BLaER1 (cell line): Measurements from ENCODE around the gene LDAF1.
"Not testable (repeated sequence)": the region's sequence is repeated elsewhere in the genome, so short reads cannot be mapped to it uniquely, and the experiment has no call there.

Experiments
- H3K27ac ChIP-seq: shearing (Covaris generic); formaldehyde crosslinking; 2 replicates; pipeline ENCODE4 v1.8.1; 2022
- H3K27me3 ChIP-seq: shearing (Covaris generic); formaldehyde crosslinking; 2 replicates; pipeline ENCODE4 v1.8.1; 2022
- H3K36me3 ChIP-seq: shearing (Covaris generic); formaldehyde crosslinking; 2 replicates; pipeline ENCODE4 v1.8.1; 2022
- H3K4me1 ChIP-seq: shearing (Covaris generic); formaldehyde crosslinking; 2 replicates; pipeline ENCODE4 v1.8.1; 2022
- H3K4me2 ChIP-seq: shearing (Covaris generic); formaldehyde crosslinking; 2 replicates; pipeline ENCODE4 v1.8.1; 2022
- H3K4me3 ChIP-seq: shearing (Covaris generic); formaldehyde crosslinking; 2 replicates; pipeline ENCODE4 v1.8.1; 2022
- H3K9ac ChIP-seq: shearing (Covaris generic); formaldehyde crosslinking; 2 replicates; pipeline ENCODE4 v1.8.1; 2022
- H3K9me3 ChIP-seq: shearing (Covaris generic); formaldehyde crosslinking; 2 replicates; pipeline ENCODE4 v1.8.1; 2022
- H4K20me1 ChIP-seq: shearing (Covaris generic); formaldehyde crosslinking; 2 replicates; pipeline ENCODE4 v1.8.1; 2022
- Cebpa-rat ChIP-seq: shearing (Covaris generic); IDR thresholded peaks from 2 replicates; pipeline ENCODE4 v1.8.1; 2022

LDAF1 gene

DNA sequence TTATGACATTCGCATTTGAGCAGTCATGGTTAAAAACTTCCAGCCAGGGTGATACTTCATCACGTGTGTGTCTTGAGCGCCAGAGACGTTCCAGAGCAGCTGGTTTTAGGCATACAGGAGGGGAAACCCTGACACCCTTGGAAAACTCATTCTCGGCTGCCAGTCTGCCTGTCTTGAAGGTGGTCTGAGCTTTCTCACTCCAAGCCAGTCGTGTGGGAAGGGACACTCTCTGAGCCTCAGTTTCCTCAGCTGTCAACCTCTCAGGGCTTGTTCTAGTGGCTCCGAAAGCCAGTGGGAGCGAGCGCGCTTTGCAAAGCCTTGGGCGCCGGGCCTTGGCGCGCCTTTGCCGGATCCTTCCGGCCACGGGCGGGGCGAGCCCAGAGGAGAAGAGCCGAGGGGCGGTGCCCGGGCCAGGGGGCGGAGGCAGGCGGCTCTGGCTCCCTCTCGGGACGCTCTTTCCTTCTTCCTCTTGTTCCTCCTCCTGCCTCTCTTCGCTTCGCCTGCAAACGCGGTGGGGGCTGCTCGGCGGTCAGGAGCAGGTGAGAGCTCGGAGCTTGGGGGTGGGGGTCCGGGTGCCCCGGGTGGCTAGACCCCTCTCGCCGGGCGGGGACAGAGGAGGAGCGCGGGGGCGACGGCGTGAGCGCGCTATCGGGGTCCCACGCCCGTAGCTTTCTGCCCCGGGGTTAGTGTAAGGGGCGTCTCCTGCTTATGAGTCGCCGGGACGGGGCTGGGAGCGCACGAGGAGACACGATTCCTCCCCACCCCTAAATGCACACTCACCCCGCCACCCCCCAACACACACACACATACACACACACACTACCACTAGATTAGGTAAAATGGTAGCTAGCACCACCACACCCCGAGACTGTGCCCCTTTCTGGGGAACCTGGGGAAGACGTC is at the start of gene LDAF1:
Gene LDAF1 (plus strand): TSS at position 467 of the 903 bp plus-strand sequence. CDS start 2,509 bp downstream, outside the sequence.
- TF ChIP-seq Cebpa-rat = no peak
- Histone ChIP-seq H3K4me3 (peak within 1 kb of the TSS; percentile 80), H3K27ac (peak within 1 kb of the TSS; percentile 56; the same call in 1 of the 2 replicates)

DNA sequence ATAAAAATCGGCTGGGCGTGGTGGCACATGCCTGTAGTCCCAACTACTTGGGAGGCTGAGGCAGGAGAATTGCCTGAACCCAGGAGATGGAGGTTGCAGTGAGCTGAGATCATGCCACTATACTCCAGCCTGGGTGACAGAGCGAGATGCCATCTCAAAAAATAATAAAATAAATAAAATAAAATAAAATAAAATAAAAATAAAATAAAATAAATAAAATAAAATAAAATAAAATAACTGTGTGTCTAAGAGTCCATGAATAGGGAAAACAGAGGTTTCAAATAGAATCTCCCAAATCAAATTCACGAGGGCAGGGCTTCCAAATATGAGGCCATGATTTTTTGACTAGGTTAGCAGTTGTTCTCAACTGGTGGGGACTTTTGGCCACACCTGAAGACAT is 42.9 kb upstream of the LDAF1 start:
- H3K27me3 ChIP-seq, H3K27ac ChIP-seq, H4K20me1 ChIP-seq, H3K36me3 ChIP-seq, H3K9ac ChIP-seq: not testable (repeated sequence)
- peak overlapping the region; percentile 49 for H3K4me2 ChIP-seq
- H3K9me3 ChIP-seq = peaks cover 22% of the 10 kb centered on the region
- peaks cover 11% of the 10 kb centered on the region for H3K4me1 ChIP-seq
- peak overlapping the region; percentile 51 for H3K4me3 ChIP-seq

More for the DNA sequence above, at the start of gene LDAF1:
- no peaks in the 10 kb centered on the region for H3K27me3 ChIP-seq
- peak within 1 kb of the TSS; percentile 97 for H3K4me2 ChIP-seq
- peaks cover 23% of the 10 kb centered on the region for H3K36me3 ChIP-seq
- peak within 1 kb of the TSS; percentile 78 for H3K9ac ChIP-seq
- H4K20me1 ChIP-seq = no peaks in the 10 kb centered on the region; the same call in 1 of the 2 replicates
- H3K9me3 ChIP-seq = no peaks in the 10 kb centered on the region
- peaks cover 28% of the 10 kb centered on the region for H3K4me1 ChIP-seq

DNA sequence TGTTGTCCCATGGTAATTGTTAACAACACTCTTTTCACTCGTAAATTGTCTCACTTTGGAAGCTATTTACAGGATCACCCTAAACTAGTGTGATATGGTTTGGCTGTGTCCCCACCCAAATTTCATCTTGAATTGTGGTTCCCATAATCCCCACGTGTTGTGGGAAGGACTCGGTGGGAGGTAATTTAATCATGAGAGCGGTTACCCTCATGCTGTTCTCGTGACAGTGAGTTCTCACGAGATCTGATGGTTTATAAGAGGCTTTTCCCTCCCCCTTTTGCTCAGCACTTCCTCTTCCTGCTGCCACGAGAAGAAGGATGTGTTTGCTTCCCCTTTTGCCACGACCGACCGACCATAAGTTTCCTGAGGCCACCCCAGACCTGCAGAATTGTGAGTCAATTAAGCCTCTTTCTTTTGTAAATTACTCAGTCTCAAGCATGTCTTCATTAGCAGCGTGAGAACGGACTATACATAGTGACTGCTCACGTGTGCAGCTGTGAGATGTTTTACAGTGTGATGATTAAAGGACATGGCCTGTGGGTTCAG is 42.3 kb upstream of the LDAF1 start:
- Histone ChIP-seq H3K27ac (peak overlapping the region; percentile 47; the same call in 1 of the 2 replicates), H3K4me3 (peak overlapping the region; percentile 51)
- no peak for TF ChIP-seq Cebpa-rat

DNA sequence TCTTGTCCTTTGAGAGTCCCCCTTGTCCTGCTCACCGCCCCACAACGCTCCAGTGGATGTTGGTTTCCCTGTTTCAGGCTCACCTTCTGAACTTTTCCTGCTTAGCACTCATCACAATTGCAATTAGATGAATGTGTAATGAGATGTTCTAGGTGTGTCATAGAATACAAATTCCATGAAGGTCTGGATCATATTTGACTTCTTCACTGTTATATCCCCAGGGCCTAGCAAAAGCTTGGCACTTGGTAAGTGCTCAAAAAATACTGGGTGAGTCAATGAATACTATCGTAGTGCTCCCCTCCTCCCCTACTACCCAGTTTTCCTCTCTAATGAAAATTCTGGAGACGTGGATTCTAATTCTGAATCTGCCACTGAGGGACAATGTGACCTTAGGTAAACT is 40.9 kb upstream of the LDAF1 start:
- peaks cover 11% of the 10 kb centered on the region for H3K4me1 ChIP-seq
- no peak overlapping the region for H3K4me2 ChIP-seq
- no peak for TF ChIP-seq Cebpa-rat

More for the DNA sequence above, 42.3 kb upstream of the LDAF1 start:
- Histone ChIP-seq H4K20me1 (no peaks in the 10 kb centered on the region), H3K27me3 (no peaks in the 10 kb centered on the region), H3K36me3 (peaks cover 6% of the 10 kb centered on the region; the same call in 1 of the 2 replicates), H3K4me1 (peaks cover 11% of the 10 kb centered on the region), H3K4me2 (peak overlapping the region; percentile 49), H3K9me3 (peaks cover 22% of the 10 kb centered on the region), H3K9ac (no peak overlapping the region)

DNA sequence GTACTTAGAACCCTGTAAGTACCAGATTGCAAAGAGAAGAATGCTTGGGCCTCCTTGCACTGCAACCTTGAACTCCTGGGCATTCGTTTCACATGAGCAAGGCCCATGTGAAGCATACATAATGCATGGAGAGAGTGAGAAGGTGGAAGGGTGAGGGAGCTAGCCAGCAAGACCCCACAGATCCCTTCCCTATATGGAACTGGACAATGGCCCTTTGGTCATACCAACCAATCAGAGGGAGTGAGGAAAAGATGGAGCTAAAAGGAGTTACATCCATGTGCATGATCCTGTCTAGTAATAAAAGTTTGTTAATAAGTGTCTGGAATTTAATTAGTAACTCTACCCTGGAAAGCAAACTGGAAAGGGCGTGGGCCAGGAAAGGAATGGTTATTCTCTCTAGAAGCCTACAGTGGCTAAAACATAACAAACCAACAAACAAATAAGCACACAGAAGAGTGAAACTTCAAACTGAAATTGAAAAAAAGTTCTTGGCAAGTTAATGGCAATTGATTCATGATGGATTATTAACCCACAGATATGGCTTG is 37.4 kb upstream of the LDAF1 start:
- H3K9me3 ChIP-seq = peaks cover 13% of the 10 kb centered on the region
- TF ChIP-seq Cebpa-rat = no peak
- peaks cover 6% of the 10 kb centered on the region; the same call in 1 of the 2 replicates for H3K36me3 ChIP-seq
- H3K4me2 ChIP-seq = no peak overlapping the region
- H3K9ac ChIP-seq = no peak overlapping the region
- H3K4me3 ChIP-seq = no peak overlapping the region
- H3K4me1 ChIP-seq = peaks cover 7% of the 10 kb centered on the region
- H4K20me1 ChIP-seq = no peaks in the 10 kb centered on the region
- H3K27me3 ChIP-seq = no peaks in the 10 kb centered on the region
- H3K27ac ChIP-seq = no peak overlapping the region

More for the DNA sequence above, 40.9 kb upstream of the LDAF1 start:
- peaks cover 22% of the 10 kb centered on the region for H3K9me3 ChIP-seq
- H3K27me3 ChIP-seq = no peaks in the 10 kb centered on the region
- no peak overlapping the region for H3K4me3 ChIP-seq
- no peaks in the 10 kb centered on the region for H4K20me1 ChIP-seq
- H3K9ac ChIP-seq = no peak overlapping the region
- H3K36me3 ChIP-seq = peaks cover 6% of the 10 kb centered on the region; the same call in 1 of the 2 replicates
- H3K27ac ChIP-seq = no peak overlapping the region

DNA sequence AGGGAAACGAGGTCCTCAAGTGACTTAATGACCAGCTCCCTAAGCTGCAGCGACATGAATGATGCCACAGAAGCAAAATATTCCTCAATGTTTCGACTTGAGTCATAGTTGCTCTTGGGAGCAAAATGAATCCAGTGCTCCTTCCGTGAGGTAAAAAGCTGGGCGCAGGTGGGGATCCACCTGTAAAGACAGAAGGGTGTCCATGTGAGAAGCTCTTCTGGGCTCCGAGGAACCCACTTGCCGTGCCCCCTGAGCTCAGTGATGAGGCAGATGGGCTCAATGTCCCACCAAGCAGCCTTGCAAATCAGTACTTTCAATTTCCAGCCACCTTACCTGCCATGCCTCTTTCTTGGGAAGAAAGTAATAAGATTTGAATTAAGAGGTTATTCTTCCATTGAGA is 33.3 kb upstream of the LDAF1 start:
- H3K36me3 ChIP-seq = peaks cover 6% of the 10 kb centered on the region; the same call in 1 of the 2 replicates
- no peaks in the 10 kb centered on the region for H3K27me3 ChIP-seq
- no peak overlapping the region for H3K27ac ChIP-seq
- no peaks in the 10 kb centered on the region for H3K4me1 ChIP-seq
- no peaks in the 10 kb centered on the region for H3K9me3 ChIP-seq
- no peaks in the 10 kb centered on the region for H4K20me1 ChIP-seq
- no peak overlapping the region for H3K9ac ChIP-seq
- no peak for TF ChIP-seq Cebpa-rat
- H3K4me2 ChIP-seq = no peak overlapping the region
- no peak overlapping the region for H3K4me3 ChIP-seq

DNA sequence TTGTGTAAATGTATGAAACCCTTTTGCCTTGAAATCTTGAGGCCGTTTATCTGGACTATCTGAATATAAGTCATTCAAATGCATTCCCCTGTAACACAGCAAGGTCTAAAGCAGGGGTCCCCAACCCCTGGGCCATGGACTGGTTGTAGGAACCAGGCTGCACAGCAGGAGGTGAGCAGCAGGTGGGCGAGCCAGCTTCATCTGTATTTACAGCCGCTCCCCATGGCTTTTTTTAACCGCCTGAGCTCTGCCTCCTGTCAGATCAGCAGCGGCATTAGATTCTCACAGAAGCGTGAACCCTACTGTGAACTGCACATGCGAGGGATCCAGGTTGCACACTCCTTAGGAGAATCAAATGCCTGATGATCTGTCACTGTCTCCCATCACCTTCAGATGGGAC is 32.0 kb upstream of the LDAF1 start:
- Histone ChIP-seq H3K27ac (no peak overlapping the region), H3K4me1 (no peaks in the 10 kb centered on the region), H3K9me3 (no peaks in the 10 kb centered on the region), H3K36me3 (no peaks in the 10 kb centered on the region), H3K27me3 (no peaks in the 10 kb centered on the region), H3K9ac (no peak overlapping the region), H3K4me3 (no peak overlapping the region), H4K20me1 (no peaks in the 10 kb centered on the region), H3K4me2 (no peak overlapping the region)
- no peak for TF ChIP-seq Cebpa-rat

DNA sequence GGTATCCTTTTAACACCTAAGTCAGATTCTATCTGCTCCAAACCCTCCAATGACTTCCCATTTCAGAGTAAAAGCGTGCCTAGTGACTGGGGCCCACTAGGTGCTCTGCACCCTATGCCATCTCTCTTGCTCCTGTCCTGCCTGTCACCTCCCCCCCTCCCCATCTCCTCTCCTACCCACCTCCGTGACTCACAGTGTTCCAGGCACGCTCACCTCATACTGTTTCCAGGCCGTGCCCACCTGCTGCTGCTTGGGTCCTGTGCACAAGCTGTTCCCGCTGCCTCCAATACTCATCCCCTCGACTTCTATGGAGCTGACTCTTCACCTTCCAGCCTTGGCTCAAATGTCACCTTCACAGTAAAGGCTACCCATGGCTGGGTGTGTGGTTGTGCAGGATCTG is 29.5 kb upstream of the LDAF1 start:
- Histone ChIP-seq H3K4me2 (no peak overlapping the region), H3K9me3 (no peaks in the 10 kb centered on the region), H3K27me3 (no peaks in the 10 kb centered on the region), H3K9ac (no peak overlapping the region), H3K4me3 (no peak overlapping the region), H3K27ac (no peak overlapping the region), H3K36me3 (no peaks in the 10 kb centered on the region), H3K4me1 (no peaks in the 10 kb centered on the region), H4K20me1 (no peaks in the 10 kb centered on the region)
- TF ChIP-seq Cebpa-rat = no peak

DNA sequence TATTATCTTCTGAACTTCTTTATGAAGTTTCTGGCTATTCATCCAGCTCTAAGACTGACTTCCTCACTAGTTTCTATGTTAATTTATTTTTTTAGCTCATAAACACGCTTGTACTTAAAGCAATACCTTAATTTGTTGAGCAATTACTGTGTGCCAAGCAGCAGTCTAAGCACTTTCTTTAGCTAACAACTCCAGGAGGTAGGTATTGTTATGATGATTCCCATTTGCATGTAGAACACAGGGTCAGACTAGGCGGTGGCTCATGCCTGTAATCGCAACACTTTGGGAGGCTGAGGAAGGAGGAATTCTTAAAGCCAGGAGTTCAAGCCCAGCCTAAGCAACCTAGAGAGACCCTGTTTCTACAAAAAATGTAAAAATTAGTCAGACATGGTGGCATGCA is 27.7 kb upstream of the LDAF1 start:
- Histone ChIP-seq H3K9me3 (no peaks in the 10 kb centered on the region), H4K20me1 (no peaks in the 10 kb centered on the region), H3K4me3 (no peak overlapping the region), H3K4me2 (no peak overlapping the region), H3K27me3 (no peaks in the 10 kb centered on the region), H3K4me1 (no peaks in the 10 kb centered on the region), H3K27ac (no peak overlapping the region), H3K9ac (no peak overlapping the region), H3K36me3 (no peaks in the 10 kb centered on the region)
- TF ChIP-seq Cebpa-rat = no peak

DNA sequence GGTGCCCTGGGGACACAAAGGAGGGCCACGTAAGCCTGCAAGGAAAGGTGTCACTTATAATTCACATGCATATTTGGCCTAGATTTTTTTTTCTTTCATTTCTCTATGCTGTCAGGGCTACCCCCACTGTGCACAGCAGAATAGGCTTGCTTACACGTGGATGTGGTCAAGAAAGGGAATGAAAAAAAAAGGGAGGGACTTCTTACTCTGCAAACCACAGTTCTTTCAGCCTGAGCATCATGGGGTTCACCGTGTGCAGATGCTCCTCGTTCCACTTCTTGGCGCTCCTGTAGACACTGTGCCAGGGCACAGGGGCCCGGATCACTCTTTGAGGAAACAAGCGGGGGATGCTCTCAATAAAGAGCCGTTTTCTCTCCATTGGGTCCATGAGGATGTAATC is 24.4 kb upstream of the LDAF1 start:
- no peaks in the 10 kb centered on the region for H3K9me3 ChIP-seq
- H3K4me2 ChIP-seq = no peak overlapping the region

More for the DNA sequence above, 24.4 kb upstream of the LDAF1 start:
- Histone ChIP-seq H3K36me3 (no peaks in the 10 kb centered on the region), H3K27ac (no peak overlapping the region), H3K9ac (no peak overlapping the region), H3K4me1 (no peaks in the 10 kb centered on the region), H3K27me3 (no peaks in the 10 kb centered on the region), H4K20me1 (no peaks in the 10 kb centered on the region), H3K4me3 (no peak overlapping the region)
- TF ChIP-seq Cebpa-rat = no peak
